Cardiac fibroblast (primary cell): ENCODE data around the gene NCOA1.

Experiments
- DNase-seq, 2 donors: peaks; one replicate each; pipeline versions ENCODE4 v3.0.0 to v3.0.0-alpha.2; 2010; ENCODE audit warnings: low read depth in 2 of 2
- H3K4me3 ChIP-seq, 2 donors: replicated peaks in 1 of 2; 1 replicate in 1 of 2; 2 replicates in 1 of 2; pipeline ENCODE4 v1.5.1; 2011; ENCODE audit warnings: low read depth in 2 of 2, low read length in 2 of 2, mild to moderate bottlenecking in 2 of 2, moderate library complexity in 1 of 2
- CTCF ChIP-seq: IDR thresholded peaks from one replicate; pipeline ENCODE4 v1.5.1; 2011; ENCODE audit warnings: low read depth, mild to moderate bottlenecking, low read length, inconsistent platforms

Gene NCOA1

GRCh38 chr2:24723665-24724064, 232.6 kb downstream of the NCOA1 start:
- TF ChIP-seq CTCF, result no peak
- no peak for DNase-seq
- H3K4me3 ChIP-seq, result no peak overlapping the region

- no peak overlapping the region for H3K4me3 ChIP-seq
- TF ChIP-seq CTCF, result no peak
- peak in 1 of 2 donors; percentile 52 for DNase-seq
Observed at GRCh38 chr2:24724111-24724775, 233.2 kb downstream of the NCOA1 start.

GRCh38 chr2:24725956-24726355, 234.9 kb downstream of the NCOA1 start:
- H3K4me3 ChIP-seq, result no peak overlapping the region
- DNase-seq, result no peak
- no peak for TF ChIP-seq CTCF

GRCh38 chr2:24730481-24730880, 239.4 kb downstream of the NCOA1 start:
- no peak overlapping the region for H3K4me3 ChIP-seq
- TF ChIP-seq CTCF, result no peak
- peak in 1 of 2 donors; percentile 43 for DNase-seq

GRCh38 chr2:24731040-24731439, 240.0 kb downstream of the NCOA1 start:
- no peak overlapping the region for H3K4me3 ChIP-seq
- TF ChIP-seq CTCF, result no peak
- peak; percentile 17 to 25 for DNase-seq

GRCh38 chr2:24731923-24732322, 240.9 kb downstream of the NCOA1 start:
- DNase-seq, result peak in 1 of 2 donors; percentile 13
- no peak for TF ChIP-seq CTCF
- H3K4me3 ChIP-seq, result no peak overlapping the region

GRCh38 chr2:24734741-24735140, 243.7 kb downstream of the NCOA1 start:
- no peak overlapping the region for H3K4me3 ChIP-seq
- no peak for TF ChIP-seq CTCF
- no peak for DNase-seq
